NCI-H1105 (cell line): ENCODE results near the gene BRS3.

Experiments
- DNase-seq: peaks from one replicate; lab custom pipeline; 2025; lab: John Stamatoyannopoulos, UW

The BRS3 gene

DNA sequence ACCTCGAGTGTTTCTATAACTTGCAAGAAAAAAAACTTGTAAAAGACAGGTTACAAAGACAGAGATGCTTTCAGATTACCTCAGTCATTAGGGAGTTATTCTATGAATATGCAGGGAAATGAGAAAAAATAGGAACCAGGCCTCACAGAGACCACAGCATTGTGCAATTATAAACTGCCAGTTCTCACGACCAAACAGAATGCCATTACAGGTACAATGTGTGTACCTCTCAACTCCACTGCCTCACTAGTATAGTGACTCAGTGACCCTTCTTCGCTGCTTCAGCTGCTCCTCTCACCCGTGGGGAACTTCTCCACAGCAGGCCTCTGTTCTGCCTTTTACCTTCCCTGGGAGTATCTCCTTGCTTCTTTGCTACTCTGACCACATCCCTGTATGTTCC is 7.3 kb downstream of the BRS3 start:
- no peak for DNase-seq

DNA sequence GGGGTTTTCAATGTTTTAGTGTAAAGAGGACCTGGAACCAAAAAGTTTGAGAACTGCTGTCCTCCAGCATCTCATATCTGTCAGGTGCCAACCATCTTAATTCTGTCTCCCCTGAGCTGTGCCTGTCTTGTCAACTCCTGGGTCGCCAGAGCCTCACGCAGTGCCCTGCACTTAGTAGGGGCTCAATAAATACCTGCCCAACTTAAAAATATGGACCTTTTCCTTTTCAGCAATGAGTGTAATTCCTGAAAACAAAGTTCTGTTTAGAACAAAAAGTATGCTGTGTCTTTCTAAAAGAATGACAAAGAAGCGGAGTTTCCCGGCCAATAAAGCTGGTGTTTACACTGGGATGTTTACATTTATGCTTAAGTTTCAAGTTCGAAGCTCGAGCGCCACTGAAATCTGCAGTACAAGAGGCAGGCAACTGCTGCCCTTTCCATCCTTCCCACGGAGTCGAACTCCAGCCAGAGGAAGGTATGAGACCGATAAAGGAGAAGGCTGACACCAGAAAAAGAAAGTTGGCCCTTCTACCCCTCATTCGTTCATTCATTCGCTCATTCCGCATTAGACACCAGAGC is 8.5 kb downstream of the BRS3 start:
- DNase-seq: no peak

DNA sequence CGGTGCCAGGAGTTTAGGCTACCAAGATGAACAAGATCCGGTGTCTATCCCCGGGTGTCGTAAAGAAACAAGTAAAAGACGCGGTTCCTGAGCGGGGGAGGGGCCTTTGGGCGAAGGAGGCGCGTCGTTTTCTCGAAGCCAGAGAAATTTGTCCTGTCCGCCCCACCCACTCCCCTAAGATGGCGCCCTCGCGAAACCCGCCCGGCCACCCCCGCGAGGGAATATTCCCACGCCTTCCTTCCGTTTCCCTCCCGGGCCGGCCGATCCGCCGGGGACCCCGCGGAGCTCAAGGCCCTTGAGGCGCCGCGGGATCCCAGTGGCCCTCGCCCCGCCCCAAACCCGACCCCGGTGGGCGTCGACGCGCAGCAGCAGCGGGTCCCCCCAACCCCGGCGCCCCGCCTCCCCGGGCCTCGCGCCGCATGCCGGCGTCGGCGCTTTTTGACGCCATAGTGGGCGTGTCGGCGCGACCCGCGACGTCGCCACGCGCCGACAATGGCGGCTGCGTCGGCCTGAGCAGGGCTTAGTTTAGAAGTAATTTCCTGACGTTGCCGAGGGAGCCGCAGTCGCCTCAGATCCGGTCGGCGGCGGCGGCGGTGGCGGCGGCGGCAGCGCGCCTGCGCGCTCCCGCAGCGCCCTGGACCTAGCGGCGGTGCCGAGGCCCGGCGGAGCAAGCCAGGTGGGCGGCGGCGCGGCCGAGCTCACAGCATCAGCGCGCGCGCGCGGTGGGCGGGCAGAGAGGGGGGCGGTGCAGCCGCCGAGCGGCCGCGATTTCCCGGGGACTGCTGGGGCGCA is 9.2 kb downstream of the BRS3 start:
- peak; percentile 81 for DNase-seq

DNA sequence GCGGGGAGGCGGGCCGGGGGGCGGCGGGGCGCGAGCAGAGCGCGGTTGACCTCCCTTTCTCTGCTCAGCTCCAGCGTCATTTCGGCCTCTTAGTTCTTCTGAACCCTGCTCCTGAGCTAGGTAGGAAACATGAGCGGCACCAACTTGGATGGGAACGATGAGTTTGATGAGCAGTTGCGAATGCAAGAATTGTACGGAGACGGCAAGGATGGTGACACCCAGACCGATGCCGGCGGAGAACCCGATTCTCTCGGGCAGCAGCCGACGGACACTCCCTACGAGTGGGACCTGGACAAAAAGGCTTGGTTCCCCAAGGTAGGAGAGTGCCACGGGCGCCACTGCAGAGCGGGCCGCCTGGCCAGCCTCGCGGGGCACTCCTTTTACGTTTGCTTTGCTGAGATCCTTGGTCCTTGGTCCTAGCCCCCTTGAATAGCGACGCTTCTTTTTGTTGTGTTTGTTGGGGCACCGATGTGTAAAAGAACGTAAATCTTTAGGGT is 9.9 kb downstream of the BRS3 start, which contains the start of gene HTATSF1:
HTATSF1 (plus strand) TSS at position 37 of the 497 bp plus-strand sequence; CDS start at position 130, 93 bp downstream.
- no peak for DNase-seq

DNA sequence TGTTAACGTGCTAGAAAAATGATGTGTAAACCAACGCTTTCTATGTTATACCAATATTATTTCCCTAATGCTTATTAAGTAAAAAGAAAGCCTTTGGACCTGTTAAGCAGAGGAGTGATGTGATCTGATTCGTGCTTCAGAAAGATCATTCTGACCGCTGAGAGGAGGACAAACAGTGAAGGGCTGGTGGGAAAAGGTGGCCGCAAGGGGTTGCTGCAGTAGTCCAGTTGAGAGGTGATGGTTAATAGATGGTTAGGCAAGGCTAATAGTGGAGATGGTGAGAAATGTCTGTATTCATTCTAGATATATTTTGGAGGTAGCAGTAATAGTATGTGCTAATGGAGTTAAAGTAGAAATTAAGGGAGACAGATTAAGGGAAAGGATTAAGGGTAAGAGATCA is 31.3 kb downstream of the BRS3 start:
- no peak for DNase-seq

DNA sequence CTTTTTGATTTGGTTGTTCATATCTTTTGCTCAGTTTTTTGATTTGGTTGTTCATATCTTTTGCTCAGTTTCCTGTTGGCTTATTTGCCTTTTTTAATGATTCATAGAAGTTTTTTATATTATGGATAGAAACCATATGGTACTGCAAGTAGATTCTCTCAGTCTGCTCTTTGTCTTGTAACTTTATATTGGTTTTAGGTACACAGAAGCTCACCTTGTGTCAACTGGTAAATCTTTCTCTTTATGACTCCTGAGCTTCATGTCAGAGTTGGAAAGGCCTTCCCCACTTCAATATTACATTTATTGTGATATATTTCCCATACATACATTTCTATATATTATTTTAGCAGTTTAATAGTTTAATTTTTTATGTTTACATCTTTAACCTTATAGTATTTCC is 36.0 kb downstream of the BRS3 start:
- no peak for DNase-seq

DNA sequence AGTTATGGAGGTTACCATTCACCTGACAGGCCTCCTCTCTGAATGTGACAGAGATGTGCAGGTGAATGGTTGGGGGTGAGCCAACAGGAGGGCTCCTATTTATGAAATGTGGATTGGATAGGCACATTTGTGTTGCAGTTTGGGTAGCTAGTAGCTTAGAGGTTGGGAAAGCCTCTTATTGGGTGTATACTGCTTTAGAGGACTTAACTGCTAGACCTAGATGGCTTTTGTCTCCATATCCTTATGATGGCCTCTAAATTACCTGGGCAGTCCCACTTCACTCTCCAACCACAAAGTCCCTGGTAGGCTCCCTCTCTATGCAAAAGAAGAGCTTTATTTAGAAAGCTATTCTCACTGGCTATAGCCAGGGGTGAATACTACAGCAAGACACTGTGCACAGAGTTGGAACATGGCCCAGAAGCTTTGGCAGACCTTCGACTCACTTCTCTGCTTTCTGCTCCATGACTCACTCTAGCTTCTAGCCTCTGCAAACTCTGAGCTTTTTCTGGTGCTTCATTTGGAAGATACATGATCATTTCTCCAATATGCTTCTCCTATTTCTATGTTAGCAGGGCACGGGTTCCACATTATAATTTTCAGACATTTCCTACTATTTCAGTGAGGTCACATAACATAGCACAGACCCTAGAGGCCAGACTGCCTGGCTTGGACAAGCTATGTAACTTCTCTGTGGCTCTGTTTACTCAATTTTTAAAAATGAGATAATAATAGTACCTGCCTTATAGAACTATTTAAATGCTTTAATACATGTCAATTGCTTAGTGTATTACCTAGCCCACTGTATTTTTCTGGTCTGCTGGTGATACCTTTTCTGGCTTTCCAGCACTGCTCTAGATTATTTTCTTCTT is 38.2 kb downstream of the BRS3 start:
- DNase-seq: no peak

DNA sequence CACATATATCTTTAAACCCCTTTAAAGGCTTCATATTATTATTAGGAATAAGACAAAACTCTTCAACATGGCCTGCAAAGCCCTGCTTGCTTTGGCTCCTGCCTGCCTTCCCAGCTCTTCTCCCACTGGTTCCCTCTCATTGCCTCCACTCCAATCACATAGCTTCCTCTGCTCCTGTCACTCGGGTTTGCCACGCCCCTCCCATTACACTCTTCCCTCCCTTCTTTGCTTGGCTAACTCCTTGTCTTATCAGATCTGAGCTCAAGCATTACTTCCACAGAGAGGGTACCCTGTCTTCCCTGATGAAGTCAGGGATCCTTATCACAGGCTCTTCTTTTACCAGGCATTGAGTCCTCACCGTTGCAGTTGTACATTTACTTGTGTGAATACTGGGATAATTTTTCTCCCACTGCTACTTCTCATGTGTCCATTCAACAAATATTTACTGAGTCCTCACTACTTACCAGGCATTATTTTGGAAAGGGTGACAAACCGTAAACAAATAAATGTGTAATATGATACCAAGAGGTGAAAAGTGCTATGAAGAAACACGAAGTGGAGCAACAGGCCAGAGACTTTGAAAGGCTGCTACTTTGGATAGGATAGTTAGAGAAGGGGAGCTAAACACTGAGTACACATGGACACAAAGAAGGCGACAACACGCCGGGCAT is 41.0 kb downstream of the BRS3 start:
- DNase-seq: no peak

DNA sequence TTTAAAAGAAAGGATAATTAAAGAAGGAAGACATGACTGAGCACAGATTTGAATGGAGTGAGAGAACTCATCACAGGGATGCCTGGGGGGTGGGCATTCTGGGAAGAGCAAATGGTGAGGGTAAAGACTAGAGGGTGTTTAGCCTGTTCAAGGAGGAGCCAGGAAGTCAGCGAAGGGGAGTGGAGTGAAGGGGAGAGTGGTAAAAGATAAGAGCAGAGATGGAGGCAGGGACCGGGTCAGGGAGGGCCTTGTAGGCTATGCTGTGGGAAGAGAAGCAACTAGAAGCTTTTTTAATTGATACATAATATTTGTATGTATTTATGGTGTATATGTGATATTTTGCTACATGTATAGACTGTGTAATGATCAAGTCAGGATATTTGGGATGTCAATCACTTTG is 42.0 kb downstream of the BRS3 start:
- DNase-seq: no peak

DNA sequence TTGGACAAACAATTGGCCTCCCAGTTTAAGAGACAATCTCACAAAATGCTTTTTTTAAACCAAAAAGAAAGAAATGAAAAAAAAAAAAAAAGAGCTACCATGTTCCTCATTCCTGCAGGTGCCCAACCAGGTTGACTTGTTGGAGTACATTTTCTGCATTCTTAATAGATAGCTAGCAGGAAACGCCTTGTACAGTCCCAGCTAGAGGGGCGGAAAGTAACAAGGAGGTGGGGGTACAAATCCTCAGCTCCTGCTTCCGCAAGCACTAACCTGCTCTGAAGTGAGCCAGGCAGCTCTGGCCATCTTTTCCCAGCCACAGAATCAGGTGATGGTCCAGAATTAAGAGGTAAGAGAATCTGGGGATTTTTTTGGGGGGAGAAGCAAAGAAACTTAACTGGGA is 44.2 kb downstream of the BRS3 start, which contains the start of gene VGLL1:
VGLL1 (plus strand) TSS at position 265 of the 400 bp plus-strand sequence. CDS start 3,806 bp downstream, outside the sequence.
- DNase-seq: no peak

DNA sequence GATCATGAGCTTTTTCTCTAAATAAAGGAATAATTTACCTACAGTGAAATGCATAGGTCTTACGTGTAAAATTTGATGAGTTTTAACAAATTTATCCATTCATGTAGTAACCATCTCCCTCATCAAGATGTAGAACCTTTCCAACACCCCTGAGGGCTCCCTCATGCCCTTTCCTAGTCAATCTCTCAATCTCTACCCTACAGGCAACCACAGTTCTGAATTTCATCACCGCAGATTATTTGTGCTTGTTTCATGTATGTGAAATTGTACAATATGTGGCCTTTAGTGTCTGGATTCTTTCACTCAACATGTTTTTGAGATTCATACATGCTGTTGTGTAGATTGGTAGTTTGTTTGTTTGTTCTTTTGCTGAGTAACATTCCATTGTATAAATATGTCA is 46.4 kb downstream of the BRS3 start:
- no peak for DNase-seq

DNA sequence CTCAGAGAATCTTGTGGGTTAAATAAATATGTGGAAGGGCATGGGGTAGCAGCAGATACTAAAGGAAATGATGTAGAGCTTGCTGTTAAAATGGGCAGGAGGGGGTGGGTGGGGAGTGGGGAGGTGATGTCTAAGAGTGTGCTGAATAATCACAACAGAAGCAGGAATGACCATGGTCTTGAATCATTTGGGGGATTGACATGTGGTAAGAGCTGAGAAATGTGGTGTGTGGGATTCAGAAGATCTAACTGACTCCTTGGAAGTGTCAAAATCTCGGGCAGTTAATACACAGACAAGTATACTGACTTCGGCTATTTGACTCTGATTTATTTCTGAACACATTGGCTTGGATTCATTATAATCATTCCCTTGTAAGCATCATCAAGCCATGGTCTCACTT is 51.1 kb downstream of the BRS3 start:
- DNase-seq: no peak

DNA sequence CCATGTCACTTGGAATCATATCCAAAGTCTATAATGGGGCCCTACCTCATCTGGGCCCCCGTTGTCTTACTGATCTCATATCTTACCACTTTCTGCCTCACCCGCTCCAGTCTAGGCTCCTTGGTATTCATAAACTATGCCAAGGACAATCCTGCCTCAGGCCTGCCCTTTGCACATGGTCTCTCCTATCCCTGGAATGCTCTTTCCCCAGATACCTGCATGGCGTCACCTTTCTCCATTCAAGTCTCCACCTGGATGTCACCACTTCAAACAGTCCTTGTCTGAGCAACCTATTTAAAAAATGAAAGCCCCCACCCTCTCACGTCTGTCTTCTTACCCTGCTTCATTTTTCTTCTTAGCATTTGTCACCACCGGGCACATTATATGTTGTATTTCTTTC is 52.5 kb downstream of the BRS3 start:
- no peak for DNase-seq

DNA sequence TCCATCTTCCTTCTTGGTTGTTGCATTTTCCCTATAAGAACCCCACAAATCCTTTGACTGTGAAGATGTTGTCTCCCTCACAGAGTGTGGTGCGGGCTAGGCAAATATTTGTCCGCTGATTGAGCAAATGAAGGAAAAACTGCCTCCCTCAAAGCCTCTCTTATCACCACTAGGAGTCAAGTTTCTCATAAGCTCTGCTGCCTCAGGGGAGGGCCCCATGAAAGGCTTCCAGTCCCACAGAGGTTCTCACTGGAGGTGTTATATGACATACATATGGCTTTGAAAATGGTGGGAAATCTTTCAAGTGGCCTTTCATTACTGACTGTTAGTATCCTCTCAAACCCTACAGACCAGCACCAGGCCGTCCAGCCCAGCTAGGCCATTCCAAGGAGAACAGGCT is 53.5 kb downstream of the BRS3 start:
- no peak for DNase-seq

DNA sequence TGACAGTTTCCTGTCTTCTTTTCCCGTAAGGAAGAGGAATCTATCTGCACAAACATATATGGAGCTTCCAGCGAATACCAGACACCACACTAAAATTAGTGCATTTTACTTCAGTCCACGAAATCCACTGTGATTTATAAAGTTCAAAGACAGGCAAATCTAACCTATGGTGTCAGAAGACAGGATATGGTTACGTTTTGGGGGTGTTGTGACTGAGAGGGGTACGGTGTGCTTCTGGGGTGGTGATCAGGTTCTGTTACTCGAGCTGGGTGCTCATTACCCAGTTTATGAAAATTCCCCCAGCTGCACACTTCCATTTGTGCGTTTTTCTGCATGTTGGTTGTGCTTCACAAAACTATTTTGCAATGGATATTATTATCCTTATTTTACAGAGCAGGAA is 54.5 kb downstream of the BRS3 start:
- no peak for DNase-seq
